Activated CD4-positive, alpha-beta T cell treated with anti-CD3 and anti-CD28 coated beads for 36 hours (primary cell): ENCODE measurements around the gene HARBI1. TPM values are rescaled to one million over a fixed set of nuclear protein-coding genes. Genes with fewer than 3 reads are reported as not detected.

Source experiments
- ATAC-seq: fragments of 200-7000 bp; cut with Tn5 transposase; one replicate; pipeline ENCODE4 v1.10.0; 2021; ENCODE audit warnings: mild to moderate bottlenecking, moderate library complexity
- CTCF ChIA-PET: fragments of 350-600 bp; sonication (Branson Sonifier 250); formaldehyde crosslinking; loops from one replicate; lab custom pipeline; 2021; ENCODE audit warnings: antibody characterized with exemption; lab: Charles Lee
- POLR2A ChIA-PET: fragments of 350-600 bp; sonication (Branson Sonifier 250); formaldehyde crosslinking; loops from one replicate; lab custom pipeline; 2021; ENCODE audit warnings: antibody characterized with exemption, inconsistent platforms; lab: Charles Lee
- DNase-seq: peaks from one replicate; pipeline ENCODE4 v3.0.0-alpha.2; 2020
- H3K27ac Mint-ChIP-seq: one replicate; pipeline ENCODE4 v1.8.0; 2021; ENCODE audit warnings: mixed read lengths
- H3K27me3 Mint-ChIP-seq: one replicate; pipeline ENCODE4 v1.8.0; 2021; ENCODE audit warnings: mixed read lengths
- H3K36me3 Mint-ChIP-seq: one replicate; pipeline ENCODE4 v1.8.0; 2021; ENCODE audit warnings: low read depth, mixed read lengths
- H3K4me1 Mint-ChIP-seq: one replicate; pipeline ENCODE4 v1.8.0; 2021; ENCODE audit warnings: mixed read lengths
- H3K4me3 Mint-ChIP-seq: one replicate; pipeline ENCODE4 v1.8.0; 2021; ENCODE audit warnings: mild to moderate bottlenecking, moderate library complexity, mixed read lengths
- H3K9me3 Mint-ChIP-seq: one replicate; pipeline ENCODE4 v1.8.0; 2021; ENCODE audit warnings: low read depth, mixed read lengths
- intact Hi-C, 2 experiments: fragments of 100-400 bp; cut with DNase I in 1 of 2; cut with micrococcal nuclease in 1 of 2; formaldehyde crosslinking; loops; one replicate each; pipeline versions ENCODE4 v1.14.2 to v1.15.1; 2022 to 2024; cut with DNase I, micrococcal nuclease
- total RNA-seq, 2 experiments: library from RNA; stranded (reverse); gene quantifications; one replicate each; pipeline ENCODE4 v1.2.3, GENCODE V29; 2021

Gene HARBI1
- total RNA-seq, 2 experiments from 2014 or later = 2.3 to 2.7 TPM

DNA sequence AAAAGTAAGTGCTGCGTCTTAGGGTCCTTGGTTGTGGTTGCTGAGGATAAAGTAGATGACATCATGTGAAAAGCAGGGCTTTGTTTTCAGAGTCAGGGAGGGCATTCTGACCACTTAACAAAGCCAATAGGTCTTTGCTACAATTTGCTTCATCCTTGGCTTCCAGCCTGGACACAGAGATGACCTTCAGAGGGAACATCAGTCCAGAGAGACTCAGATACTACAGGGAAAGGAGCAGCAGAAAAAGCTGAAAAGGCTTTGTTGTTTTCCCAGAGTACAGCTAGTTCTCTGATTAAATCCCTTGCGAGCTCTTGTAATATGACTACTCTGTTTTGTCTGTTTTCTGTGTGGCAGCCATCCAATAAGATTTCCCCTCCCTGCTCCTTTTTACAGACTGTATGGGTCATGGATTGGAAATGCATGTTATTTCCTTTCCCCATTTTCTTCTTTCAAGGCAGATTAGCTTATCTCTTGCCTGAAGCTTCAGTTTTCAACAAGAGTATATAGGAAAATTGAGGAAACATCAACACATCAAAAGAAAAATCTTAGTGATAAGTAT is 32.2 kb upstream of the HARBI1 start:
- ATAC-seq = no peak
- H3K27ac Mint-ChIP-seq = no peak overlapping the region
- DNase-seq = no peak
- H3K36me3 Mint-ChIP-seq = peaks cover 16% of the 10 kb centered on the region
- no peaks in the 10 kb centered on the region for H3K9me3 Mint-ChIP-seq
- POLR2A ChIA-PET = no interaction called here
- CTCF ChIA-PET = no interaction called here
- H3K27me3 Mint-ChIP-seq = no peaks in the 10 kb centered on the region
- no peak overlapping the region for H3K4me3 Mint-ChIP-seq
- H3K4me1 Mint-ChIP-seq = no peaks in the 10 kb centered on the region
- intact Hi-C loops = no loop called here

DNA sequence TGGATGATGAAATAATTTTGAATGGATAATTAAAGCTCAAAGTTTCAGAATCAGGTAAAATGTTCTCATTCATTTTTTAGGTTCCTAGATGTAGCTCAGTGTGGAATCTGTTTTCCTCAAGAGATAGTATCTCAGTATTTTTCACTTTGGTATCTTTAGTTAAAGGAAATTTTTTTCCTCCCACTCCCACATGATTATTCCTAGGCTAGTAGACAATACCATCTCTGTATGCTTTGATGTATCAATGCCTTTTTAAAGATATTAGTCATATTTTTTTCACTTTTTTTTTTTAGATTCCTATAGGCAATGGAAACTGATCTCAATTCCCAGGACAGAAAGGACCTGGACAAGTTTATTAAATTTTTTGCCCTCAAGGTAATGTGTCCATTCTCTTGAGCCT is 27.0 kb upstream of the HARBI1 start:
- H3K27ac Mint-ChIP-seq = no peak overlapping the region
- ATAC-seq = no peak
- intact Hi-C loops = no loop called here
- no peak overlapping the region for H3K4me3 Mint-ChIP-seq
- H3K4me1 Mint-ChIP-seq = peaks cover 5% of the 10 kb centered on the region
- ChIA-PET POLR2A (interaction anchor here (0.6 kb wide), 1 partner anchor 161 kb away, joined by 3 read pairs; no protein-coding TSS in a partner anchor), CTCF (interaction anchor here (0.6 to 0.8 kb wide), 2 partner anchors 53 to 113 kb away, joined by 3 to 6 read pairs; no protein-coding TSS in a partner anchor)
- H3K27me3 Mint-ChIP-seq = no peaks in the 10 kb centered on the region
- H3K9me3 Mint-ChIP-seq = no peaks in the 10 kb centered on the region
- no peak for DNase-seq
- peaks cover 28% of the 10 kb centered on the region for H3K36me3 Mint-ChIP-seq

DNA sequence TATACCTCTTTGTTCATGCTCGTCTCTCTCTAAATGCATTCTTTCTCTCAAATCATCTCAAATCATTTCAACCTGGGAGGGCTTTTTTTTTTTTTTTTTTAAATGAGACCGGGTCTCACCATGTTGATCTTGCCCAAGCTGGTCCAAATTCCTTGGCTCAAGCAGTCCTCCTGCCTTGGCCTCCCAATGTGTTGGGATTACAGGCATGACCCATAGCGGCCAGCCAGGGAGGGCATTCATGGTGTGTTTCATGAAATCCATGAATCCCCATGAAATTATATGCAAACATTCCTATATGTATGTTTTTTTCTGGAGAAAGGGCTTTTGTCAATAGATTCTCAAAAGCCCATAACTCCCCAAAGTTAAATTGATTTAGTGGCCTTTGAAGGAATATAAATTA is 26.5 kb upstream of the HARBI1 start:
- no peak for DNase-seq
- H3K36me3 Mint-ChIP-seq = peaks cover 29% of the 10 kb centered on the region

DNA sequence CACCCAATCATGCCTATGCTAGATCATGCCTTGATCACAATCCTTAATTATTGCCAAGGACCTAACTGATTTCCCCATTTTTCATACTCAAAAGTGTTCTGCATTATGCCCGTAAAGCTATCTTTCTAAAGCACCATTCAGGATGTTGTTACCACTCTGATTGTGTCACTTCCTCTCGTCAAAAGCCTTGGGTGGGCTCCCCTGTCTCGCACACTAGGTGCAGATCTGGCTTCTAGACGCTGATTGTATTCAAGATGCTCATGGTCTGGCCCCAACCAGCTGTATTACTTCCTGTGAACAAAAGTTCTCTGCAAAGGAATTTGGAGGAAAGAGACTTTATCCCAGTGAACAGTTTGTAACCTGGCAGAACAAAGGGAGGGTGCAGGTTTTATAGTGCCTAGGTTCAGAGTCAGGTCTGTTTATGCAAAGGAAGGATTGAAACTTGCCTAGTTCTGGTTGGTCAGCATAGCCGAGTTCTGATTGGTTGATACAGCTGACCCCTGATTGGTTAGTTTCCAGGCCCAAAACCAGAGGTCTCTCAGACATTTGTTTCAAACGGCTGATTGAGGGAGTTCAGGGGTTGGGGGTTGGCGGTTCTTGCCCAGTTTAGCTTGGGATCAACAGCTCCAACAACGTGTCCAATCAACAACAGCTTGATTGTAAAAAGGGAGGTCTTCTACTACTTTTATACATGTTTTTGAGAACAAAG is 25.8 kb upstream of the HARBI1 start:
- ATAC-seq (no peak), DNase-seq (no peak)
- Mint-ChIP-seq H3K27me3 (no peaks in the 10 kb centered on the region), H3K9me3 (no peaks in the 10 kb centered on the region), H3K36me3 (peaks cover 31% of the 10 kb centered on the region), H3K4me1 (peaks cover 5% of the 10 kb centered on the region), H3K4me3 (no peak overlapping the region), H3K27ac (no peak overlapping the region)
- intact Hi-C loops = no loop called here
- ChIA-PET CTCF (interaction anchor here (0.6 to 0.8 kb wide), 5 partner anchors 18 to 392 kb away, joined by 3 to 5 read pairs (median 4); no protein-coding TSS in a partner anchor), POLR2A (interaction anchor here (0.5 kb wide), 1 partner anchor 51 kb away, joined by 5 read pairs; no protein-coding TSS in a partner anchor)

More for the DNA sequence above, 26.5 kb upstream of the HARBI1 start:
- intact Hi-C loops = no loop called here
- no peak for ATAC-seq
- no peak overlapping the region for H3K4me3 Mint-ChIP-seq
- H3K27me3 Mint-ChIP-seq = no peaks in the 10 kb centered on the region
- CTCF ChIA-PET = interaction anchor here (0.8 kb wide), 1 partner anchor 113 kb away, joined by 3 read pairs; no protein-coding TSS in a partner anchor
- no peaks in the 10 kb centered on the region for H3K9me3 Mint-ChIP-seq
- no peak overlapping the region for H3K27ac Mint-ChIP-seq
- H3K4me1 Mint-ChIP-seq = peaks cover 5% of the 10 kb centered on the region
- POLR2A ChIA-PET = interaction anchor here (0.5 to 0.6 kb wide), 2 partner anchors 52 to 162 kb away, joined by 3 to 5 read pairs; no protein-coding TSS in a partner anchor

DNA sequence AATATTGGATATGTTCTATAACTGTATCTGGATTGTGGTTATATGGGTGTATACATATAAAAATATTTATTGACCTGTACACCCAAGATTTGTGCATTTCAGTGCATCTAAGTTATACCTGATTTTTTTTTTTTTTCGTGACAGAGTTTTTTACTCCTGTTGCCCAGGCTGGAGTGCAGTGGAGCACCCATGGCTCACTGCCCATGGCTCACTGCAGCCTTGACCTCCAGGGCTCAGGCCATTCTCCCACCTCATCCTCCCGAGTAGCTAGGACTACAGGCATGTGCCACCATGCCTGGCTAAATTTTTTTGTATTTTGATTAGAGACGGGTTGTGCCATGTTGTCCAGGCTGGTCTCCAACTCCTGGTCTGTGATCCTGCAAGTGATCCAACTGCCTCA is 24.6 kb upstream of the HARBI1 start:
- intact Hi-C loops = no loop called here
- Mint-ChIP-seq H3K27me3 (no peaks in the 10 kb centered on the region), H3K4me3 (no peak overlapping the region), H3K9me3 (no peaks in the 10 kb centered on the region), H3K36me3 (peaks cover 28% of the 10 kb centered on the region), H3K27ac (no peak overlapping the region), H3K4me1 (peaks cover 5% of the 10 kb centered on the region)
- POLR2A ChIA-PET = interaction anchor here (0.6 to 0.7 kb wide), 2 partner anchors 14 to 23 kb away, joined by 3 to 4 read pairs; no protein-coding TSS in a partner anchor
- no peak for DNase-seq
- CTCF ChIA-PET = no interaction called here
- no peak for ATAC-seq

DNA sequence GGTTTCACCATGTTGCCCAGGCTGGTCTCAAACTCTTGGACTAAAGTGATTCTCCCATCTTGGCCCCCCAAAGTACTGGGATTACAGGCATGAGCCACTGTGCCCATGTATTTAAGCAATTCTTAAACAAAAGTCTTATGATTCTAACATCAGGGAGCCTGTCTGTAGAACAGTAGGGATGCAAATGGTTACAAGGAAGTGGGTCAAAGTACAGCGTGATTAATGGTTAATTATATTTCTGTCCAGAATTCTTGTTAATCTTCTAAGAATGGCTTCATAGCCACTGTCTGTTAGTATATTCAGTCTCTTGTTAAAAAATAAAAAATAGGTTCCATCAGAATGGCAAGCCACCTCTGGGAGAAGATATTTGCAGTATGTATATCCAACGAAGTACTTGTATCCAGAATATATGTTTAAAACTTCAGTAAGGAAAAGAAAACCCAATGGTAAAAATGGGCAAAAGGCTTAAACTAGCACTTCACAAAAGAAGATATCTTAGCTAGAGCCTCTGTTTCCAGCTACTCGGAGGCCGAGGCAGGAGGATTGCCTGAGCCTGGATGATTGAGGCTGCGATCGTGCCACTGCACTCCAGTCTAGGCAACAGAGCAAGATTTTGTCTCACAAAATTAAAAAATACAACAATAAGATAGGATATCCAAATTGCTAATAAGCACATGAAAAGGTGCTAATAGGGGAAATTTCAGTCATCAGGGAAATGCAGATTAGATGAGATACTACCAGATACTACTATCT is 23.2 kb upstream of the HARBI1 start:
- intact Hi-C loops = no loop called here
- POLR2A ChIA-PET = no interaction called here
- H3K4me1 Mint-ChIP-seq = peaks cover 5% of the 10 kb centered on the region
- CTCF ChIA-PET = interaction anchor here (0.6 kb wide), 2 partner anchors 26 to 943 kb away, joined by 3 to 4 read pairs; no protein-coding TSS in a partner anchor
- no peak for ATAC-seq
- no peaks in the 10 kb centered on the region for H3K27me3 Mint-ChIP-seq
- no peak for DNase-seq
- H3K36me3 Mint-ChIP-seq = peaks cover 29% of the 10 kb centered on the region
- no peaks in the 10 kb centered on the region for H3K9me3 Mint-ChIP-seq
- no peak overlapping the region for H3K27ac Mint-ChIP-seq
- H3K4me3 Mint-ChIP-seq = no peak overlapping the region

DNA sequence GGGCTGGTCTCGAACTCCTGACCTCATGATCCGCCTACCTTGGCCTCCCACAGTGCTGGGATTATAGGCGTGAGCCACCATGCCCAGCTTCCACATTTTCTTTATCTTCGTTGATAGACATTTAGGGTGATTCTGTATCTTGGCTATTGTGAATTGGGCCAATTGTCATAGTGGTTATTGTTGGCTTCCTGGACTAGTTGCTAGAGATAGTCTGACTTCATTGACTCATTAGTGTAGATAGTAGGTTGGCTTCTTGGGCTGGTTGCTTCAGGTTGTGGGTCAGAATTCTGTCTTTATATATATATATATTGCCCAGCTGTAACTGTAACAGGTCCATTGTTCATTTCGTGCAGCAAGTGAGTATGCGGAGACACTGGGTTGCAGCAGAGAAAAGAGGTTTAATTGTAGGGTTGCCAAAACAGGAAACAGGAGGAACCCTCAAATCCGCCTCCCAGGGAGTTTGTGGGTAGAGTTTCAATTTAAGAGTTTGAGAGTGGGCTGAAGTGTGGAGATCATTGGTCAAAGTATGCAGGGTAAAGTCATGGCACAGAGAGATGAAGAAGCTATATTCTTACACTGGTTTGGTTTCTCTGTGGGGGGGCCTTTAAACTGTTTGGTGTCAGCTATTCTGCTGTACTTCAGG is 22.3 kb upstream of the HARBI1 start:
- DNase-seq (no peak), ATAC-seq (no peak)
- intact Hi-C loops = no loop called here
- Mint-ChIP-seq H3K4me1 (peaks cover 5% of the 10 kb centered on the region), H3K27ac (no peak overlapping the region), H3K27me3 (no peaks in the 10 kb centered on the region), H3K36me3 (peaks cover 26% of the 10 kb centered on the region), H3K4me3 (no peak overlapping the region), H3K9me3 (no peaks in the 10 kb centered on the region)
- ChIA-PET POLR2A (interaction anchor here (0.6 kb wide), 1 partner anchor 565 kb away, joined by 4 read pairs; no protein-coding TSS in a partner anchor), CTCF (no interaction called here)

DNA sequence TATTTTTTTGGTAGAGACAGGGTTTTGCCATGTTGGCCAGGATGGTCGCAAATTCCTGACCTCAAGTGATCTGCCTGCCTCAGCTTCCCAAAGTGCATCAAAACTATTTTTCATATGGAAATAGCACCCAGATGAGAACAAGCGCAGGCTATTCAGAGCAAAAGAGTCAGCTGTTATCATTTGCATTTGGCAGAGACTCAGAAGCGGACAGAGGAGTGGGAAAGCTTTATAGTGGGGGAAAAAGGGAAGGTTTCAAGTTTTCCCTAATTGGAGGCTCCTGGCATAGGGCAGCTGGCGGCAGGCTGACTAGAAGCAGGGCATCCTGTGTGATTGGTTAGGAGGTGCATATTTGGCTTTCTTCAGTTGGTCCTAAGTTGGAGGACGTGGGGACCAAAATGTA is 20.5 kb upstream of the HARBI1 start:
- no peaks in the 10 kb centered on the region for H3K9me3 Mint-ChIP-seq
- H3K27ac Mint-ChIP-seq = no peak overlapping the region
- POLR2A ChIA-PET = no interaction called here
- DNase-seq (no peak), ATAC-seq (no peak)
- CTCF ChIA-PET = interaction anchor here (1.5 to 1.6 kb wide), 2 partner anchors 20 to 42 kb away, joined by 4 to 5 read pairs; partner anchors contain the start of gene ATG13
- H3K4me1 Mint-ChIP-seq = peaks cover 5% of the 10 kb centered on the region
- H3K4me3 Mint-ChIP-seq = no peak overlapping the region
- H3K27me3 Mint-ChIP-seq = no peaks in the 10 kb centered on the region
- intact Hi-C loops = no loop called here
- H3K36me3 Mint-ChIP-seq = peaks cover 26% of the 10 kb centered on the region

DNA sequence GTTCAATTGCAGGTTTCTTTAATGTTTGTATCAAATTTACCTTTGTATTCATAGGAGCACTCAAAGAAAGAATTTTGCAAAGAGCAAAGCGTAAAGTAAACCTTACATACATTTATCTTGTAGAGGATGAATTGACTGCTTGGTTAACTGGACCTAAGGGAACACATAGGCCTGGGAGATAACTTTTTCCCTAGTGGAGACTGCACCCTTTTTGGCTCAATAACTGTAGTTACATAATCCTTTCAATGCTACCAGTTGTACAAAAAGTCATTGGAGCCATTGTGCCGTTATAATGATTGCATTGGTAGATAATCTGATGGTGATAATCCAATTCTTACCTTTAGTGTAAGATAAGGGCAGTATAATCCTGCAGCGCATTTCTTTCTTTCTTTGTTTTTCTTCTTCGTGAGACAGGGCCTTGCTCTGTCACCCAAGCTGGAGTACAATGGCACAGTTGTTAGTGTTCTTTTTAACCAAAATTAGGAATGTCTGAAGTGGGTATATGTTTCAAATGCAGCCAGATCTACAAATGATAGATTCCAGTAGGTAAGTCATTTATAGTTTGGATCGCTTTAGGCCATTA is 18.6 kb upstream of the HARBI1 start:
- peaks cover 5% of the 10 kb centered on the region for H3K4me1 Mint-ChIP-seq
- H3K4me3 Mint-ChIP-seq = no peak overlapping the region
- intact Hi-C loops = no loop called here
- H3K36me3 Mint-ChIP-seq = peaks cover 27% of the 10 kb centered on the region
- no peak for ATAC-seq
- H3K27me3 Mint-ChIP-seq = no peaks in the 10 kb centered on the region
- no peaks in the 10 kb centered on the region for H3K9me3 Mint-ChIP-seq
- DNase-seq = no peak
- no peak overlapping the region for H3K27ac Mint-ChIP-seq
- ChIA-PET CTCF (no interaction called here), POLR2A (no interaction called here)

DNA sequence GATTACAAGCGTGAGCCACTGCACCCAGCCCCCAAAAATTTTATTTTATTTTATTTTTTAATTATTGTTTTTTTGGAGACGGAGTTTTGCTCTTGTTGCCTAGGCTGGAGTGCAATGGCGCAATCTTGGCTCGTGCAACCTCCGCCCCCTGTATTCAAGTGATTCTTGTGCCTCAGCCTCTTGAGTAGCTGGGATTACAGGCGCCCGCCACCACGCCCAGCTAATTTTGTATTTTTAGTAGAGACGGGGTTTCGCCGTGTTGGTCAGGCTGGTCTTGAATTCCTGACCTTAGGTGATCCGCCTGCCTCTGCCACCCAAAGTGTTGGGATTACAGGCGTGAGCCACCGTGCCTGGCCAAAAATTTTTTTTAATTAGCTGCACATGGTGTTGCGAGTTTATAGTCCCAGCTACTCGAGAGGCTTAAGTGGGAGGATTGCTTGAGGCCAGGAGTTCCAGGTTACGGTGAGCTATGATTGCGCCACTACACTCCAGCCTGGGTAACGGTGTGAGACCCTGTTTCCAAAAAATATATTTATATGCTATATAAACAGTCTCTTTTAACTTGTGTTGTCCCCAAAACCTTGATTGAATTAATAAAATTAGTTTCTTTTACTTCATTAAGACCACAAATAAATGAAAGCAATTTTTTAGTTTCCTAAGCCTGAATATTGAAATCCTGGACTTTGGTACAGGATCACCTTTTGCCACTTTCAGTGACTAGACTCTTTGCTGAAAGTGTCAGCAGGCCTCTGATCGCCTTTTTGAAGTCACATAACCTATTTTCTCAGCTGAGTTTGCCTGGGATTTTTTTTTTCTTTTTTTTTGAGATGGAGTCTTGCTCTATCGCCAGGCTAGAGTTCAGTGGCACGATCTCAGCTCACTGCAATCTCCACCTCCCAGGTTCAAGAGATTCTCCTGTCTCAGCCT is 16.5 kb upstream of the HARBI1 start:
- Mint-ChIP-seq H3K4me1 (no peaks in the 10 kb centered on the region), H3K27ac (no peak overlapping the region), H3K36me3 (peaks cover 19% of the 10 kb centered on the region), H3K9me3 (no peaks in the 10 kb centered on the region), H3K4me3 (no peak overlapping the region), H3K27me3 (no peaks in the 10 kb centered on the region)
- ChIA-PET POLR2A (interaction anchor here (0.6 kb wide), 1 partner anchor 302 kb away, joined by 3 read pairs; no protein-coding TSS in a partner anchor), CTCF (interaction anchor here (1.1 kb wide), 1 partner anchor 15 kb away, joined by 5 read pairs; no protein-coding TSS in a partner anchor)
- intact Hi-C loops = no loop called here
- ATAC-seq = no peak
- DNase-seq = no peak
